H9 (cell line): ENCODE data around the gene BORCS6. TPM values are rescaled to one million over a fixed set of nuclear protein-coding genes. Genes with fewer than 3 reads are reported as not detected.
A peak's percentile ranks its signal among the peaks of the same experiment; 100 is the strongest.

Source experiments
- DNase-seq: peaks from one replicate; pipeline ENCODE4 v3.0.0-alpha.2; 2017
- H2AFZ ChIP-seq: one replicate; pipeline ENCODE4 v1.6.1; 2013; ENCODE audit warnings: mild to moderate bottlenecking, low read length, control low read depth, moderate library complexity
- H2AK5ac ChIP-seq: 2 replicates; pipeline ENCODE4 v1.6.1; 2013; ENCODE audit warnings: low read length, control low read depth, mixed read lengths; ENCODE audit not compliant: insufficient read length
- H2BK120ac ChIP-seq: one replicate; pipeline ENCODE4 v1.6.1; 2013; ENCODE audit warnings: low read depth, mild to moderate bottlenecking, low read length, control low read depth, inconsistent platforms; ENCODE audit not compliant: poor library complexity, severe bottlenecking
- H2BK12ac ChIP-seq: 2 replicates; pipeline ENCODE4 v1.6.1; 2013; ENCODE audit warnings: low read length, control low read depth, mixed read lengths, low read depth; ENCODE audit not compliant: insufficient read length
- H2BK15ac ChIP-seq: 2 replicates; pipeline ENCODE4 v1.6.1; 2013; ENCODE audit warnings: low read depth, low read length, control low read depth
- H2BK20ac ChIP-seq: one replicate; pipeline ENCODE4 v1.6.1; 2013; ENCODE audit warnings: low read depth, mild to moderate bottlenecking, low read length, control low read depth, inconsistent platforms; ENCODE audit not compliant: poor library complexity, severe bottlenecking
- H2BK5ac ChIP-seq: 2 replicates; pipeline ENCODE4 v1.6.1; 2013; ENCODE audit warnings: low read length, control low read depth, mixed read lengths; ENCODE audit not compliant: insufficient read length
- H3K14ac ChIP-seq: 2 replicates; pipeline ENCODE4 v1.6.1; 2013; ENCODE audit warnings: low read length, control low read depth; ENCODE audit not compliant: insufficient read depth
- H3K18ac ChIP-seq: 2 replicates; pipeline ENCODE4 v1.6.1; 2013; ENCODE audit warnings: low read depth, mild to moderate bottlenecking, mixed read lengths, low read length, control low read depth; ENCODE audit not compliant: insufficient read length
- H3K23ac ChIP-seq: 2 replicates; pipeline ENCODE4 v1.6.1; 2013; ENCODE audit warnings: low read length, control low read depth, mixed read lengths, low read depth; ENCODE audit not compliant: insufficient read length
- H3K23me2 ChIP-seq: 2 replicates; pipeline ENCODE4 v1.6.1; 2013; ENCODE audit warnings: low read depth, mild to moderate bottlenecking, mixed read lengths, low read length, control low read depth; ENCODE audit not compliant: insufficient read length, poor library complexity, severe bottlenecking
- H3K27ac ChIP-seq: 2 replicates; pipeline ENCODE4 v1.5.1; 2013; ENCODE audit warnings: low read length, control low read depth, mixed read lengths, low read depth; ENCODE audit not compliant: insufficient read length
- H3K27me3 ChIP-seq: 2 replicates; pipeline ENCODE4 v1.6.1; 2013; ENCODE audit warnings: low read length, control low read depth, inconsistent platforms; ENCODE audit not compliant: insufficient read depth
- H3K4ac ChIP-seq: 2 replicates; pipeline ENCODE4 v1.6.1; 2013; ENCODE audit warnings: low read depth, mild to moderate bottlenecking, control low read depth, inconsistent platforms, low read length, moderate library complexity
- H3K4me1 ChIP-seq: 2 replicates; pipeline ENCODE4 v1.6.1; 2013; ENCODE audit warnings: low read length, control low read depth, inconsistent platforms; ENCODE audit not compliant: insufficient read depth
- H3K4me2 ChIP-seq: 2 replicates; pipeline ENCODE4 v1.6.1; 2013; ENCODE audit warnings: low read length, control low read depth, mixed read lengths; ENCODE audit not compliant: insufficient read length, insufficient read depth
- H3K56ac ChIP-seq: 2 replicates; pipeline ENCODE4 v1.6.1; 2013; ENCODE audit warnings: low read depth, mild to moderate bottlenecking, mixed read lengths, low read length, control low read depth; ENCODE audit not compliant: insufficient read length
- H3K79me1 ChIP-seq: 2 replicates; pipeline ENCODE4 v1.6.1; 2013; ENCODE audit warnings: low read depth, mild to moderate bottlenecking, moderate library complexity, low read length, control low read depth, inconsistent platforms; ENCODE audit not compliant: insufficient read depth, poor library complexity, severe bottlenecking
- H3K79me2 ChIP-seq: 2 replicates; pipeline ENCODE4 v1.6.1; 2013; ENCODE audit warnings: low read length, control low read depth, inconsistent platforms; ENCODE audit not compliant: insufficient read depth
- H3K9ac ChIP-seq: 2 replicates; pipeline ENCODE4 v1.6.1; 2013; ENCODE audit warnings: low read length, control low read depth, mixed read lengths; ENCODE audit not compliant: insufficient read length; ENCODE audit errors: extremely low read depth
- H3K9me3 ChIP-seq: one replicate; pipeline ENCODE4 v1.6.1; 2013; ENCODE audit warnings: low read depth, low read length, inconsistent platforms; ENCODE audit not compliant: control insufficient read depth
- H3T11ph ChIP-seq: one replicate; pipeline ENCODE4 v1.6.1; 2013; ENCODE audit warnings: mild to moderate bottlenecking, low read length, control low read depth, inconsistent platforms
- H4K20me1 ChIP-seq: one replicate; pipeline ENCODE4 v1.6.1; 2013; ENCODE audit not compliant: control insufficient read depth, insufficient read length, insufficient read depth
- H4K5ac ChIP-seq: 2 replicates; pipeline ENCODE4 v1.6.1; 2013; ENCODE audit warnings: low read depth, mild to moderate bottlenecking, mixed read lengths, low read length, control low read depth; ENCODE audit not compliant: insufficient read length
- H4K8ac ChIP-seq: replicated peaks from 2 replicates; pipeline ENCODE4 v1.6.1; 2013; ENCODE audit warnings: low read length, control low read depth, mixed read lengths, low read depth; ENCODE audit not compliant: insufficient read length
- H4K91ac ChIP-seq: 2 replicates; pipeline ENCODE4 v1.6.1; 2013; ENCODE audit warnings: low read depth, mild to moderate bottlenecking, moderate library complexity, mixed read lengths, low read length, control low read depth; ENCODE audit not compliant: insufficient read length
- H3K27ac Mint-ChIP-seq, 3 experiments: 2 replicates in 2 of 3; 3 replicates in 1 of 3; pipeline ENCODE4 v1.8.0; 2020 to 2021; ENCODE audit warnings: mixed read lengths in 3 of 3, mild to moderate bottlenecking in 1 of 3, moderate library complexity in 1 of 3
- H3K27me3 Mint-ChIP-seq: 2 replicates; pipeline ENCODE4 v1.8.0; 2021; ENCODE audit warnings: low read depth, mild to moderate bottlenecking, moderate library complexity, mixed read lengths
- H3K36me3 Mint-ChIP-seq, 3 experiments: 2 replicates in 2 of 3; 3 replicates in 1 of 3; pipeline ENCODE4 v1.8.0; 2020 to 2021; ENCODE audit warnings: low read depth in 3 of 3, mixed read lengths in 3 of 3; ENCODE audit not compliant: insufficient read depth in 1 of 3
- H3K4me1 Mint-ChIP-seq, 2 experiments: 2 replicates each; pipeline ENCODE4 v1.8.0; 2020; ENCODE audit warnings: mixed read lengths in 2 of 2
- H3K4me3 Mint-ChIP-seq, 2 experiments: 2 replicates in 1 of 2; 3 replicates in 1 of 2; pipeline ENCODE4 v1.8.0; 2020 to 2021; ENCODE audit warnings: mild to moderate bottlenecking in 2 of 2, mixed read lengths in 2 of 2, moderate library complexity in 1 of 2
- H3K9me3 Mint-ChIP-seq, 2 experiments: 2 replicates in 1 of 2; 3 replicates in 1 of 2; pipeline ENCODE4 v1.8.0; 2020; ENCODE audit warnings: mild to moderate bottlenecking in 2 of 2, mixed read lengths in 2 of 2, moderate library complexity in 1 of 2
- WGBS: extraction: QIAGEN DNeasy Blood & Tissue Kit; methylation state at CpG from one replicate; pipeline ENCODE4 v1.1.7; 2013; ENCODE audit warnings: missing lambda C conversion rate, low lambda C conversion rate, mixed read lengths; ENCODE audit not compliant: insufficient read length; ENCODE audit errors: extremely low coverage; 5-methylcytosine and 5-hydroxymethylcytosine counted together
- total RNA-seq: library from RNA; stranded (reverse); gene quantifications from 2 replicates; pipeline ENCODE4 v1.2.1, GENCODE V29; 2021
- TF ChIP-seq, protein P1 (sequence below): fragments of 200-600 bp; sonication (generic); conservative IDR thresholded peaks from 3 replicates; pipeline ENCODE4 v1.8.0; 2021; ENCODE audit warnings: antibody characterized with exemption, mild to moderate bottlenecking

The BORCS6 gene
- total RNA-seq, 1 experiment from 2014 or later, result 3.1 TPM

- Histone ChIP-seq H3K79me2 (no peaks in the 10 kb centered on the region), H3K56ac (no peak overlapping the region), H4K8ac (no peak overlapping the region)
Measured at GRCh38 chr17:8176998-8177731, 12.8 kb downstream of the BORCS6 start.

More at GRCh38 chr17:8176998-8177731, 12.8 kb downstream of the BORCS6 start:
- TF ChIP-seq, protein P1, sequence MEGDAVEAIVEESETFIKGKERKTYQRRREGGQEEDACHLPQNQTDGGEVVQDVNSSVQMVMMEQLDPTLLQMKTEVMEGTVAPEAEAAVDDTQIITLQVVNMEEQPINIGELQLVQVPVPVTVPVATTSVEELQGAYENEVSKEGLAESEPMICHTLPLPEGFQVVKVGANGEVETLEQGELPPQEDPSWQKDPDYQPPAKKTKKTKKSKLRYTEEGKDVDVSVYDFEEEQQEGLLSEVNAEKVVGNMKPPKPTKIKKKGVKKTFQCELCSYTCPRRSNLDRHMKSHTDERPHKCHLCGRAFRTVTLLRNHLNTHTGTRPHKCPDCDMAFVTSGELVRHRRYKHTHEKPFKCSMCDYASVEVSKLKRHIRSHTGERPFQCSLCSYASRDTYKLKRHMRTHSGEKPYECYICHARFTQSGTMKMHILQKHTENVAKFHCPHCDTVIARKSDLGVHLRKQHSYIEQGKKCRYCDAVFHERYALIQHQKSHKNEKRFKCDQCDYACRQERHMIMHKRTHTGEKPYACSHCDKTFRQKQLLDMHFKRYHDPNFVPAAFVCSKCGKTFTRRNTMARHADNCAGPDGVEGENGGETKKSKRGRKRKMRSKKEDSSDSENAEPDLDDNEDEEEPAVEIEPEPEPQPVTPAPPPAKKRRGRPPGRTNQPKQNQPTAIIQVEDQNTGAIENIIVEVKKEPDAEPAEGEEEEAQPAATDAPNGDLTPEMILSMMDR, result no peak
- no peaks in the 10 kb centered on the region for H3K27me3 ChIP-seq
- H3K4me3 Mint-ChIP-seq, result peak overlapping the region; percentile 89 to 93
- peak overlapping the region; percentile 76 for H3K18ac ChIP-seq
- no peak overlapping the region for H2AK5ac ChIP-seq
- no peak overlapping the region for H3K27ac ChIP-seq
- no peak for DNase-seq
- H3K79me1 ChIP-seq, result no peaks in the 10 kb centered on the region
- no peaks in the 10 kb centered on the region for H3K9me3 ChIP-seq
- H3K9ac ChIP-seq, result peak overlapping the region; percentile 82
- WGBS, result no CpG with 5 or more reads among the region's 19 CpGs
- no peak overlapping the region for H3T11ph ChIP-seq
- H2AFZ ChIP-seq, result no peak overlapping the region
- peak overlapping the region; percentile 27 to 95 (median 73); a peak in 3 of 7 replicates for H3K27ac Mint-ChIP-seq
- H2BK12ac ChIP-seq, result no peak overlapping the region
- peak overlapping the region; percentile 55 for H3K4me2 ChIP-seq
- H2BK5ac ChIP-seq, result no peak overlapping the region
- H3K4me1 Mint-ChIP-seq, result peaks cover 26 to 28% of the 10 kb centered on the region in 2 experiments
- no peak overlapping the region for H4K5ac ChIP-seq
- H3K36me3 Mint-ChIP-seq, result no peaks in the 10 kb centered on the region; a peak in 1 of 7 replicates
- no peaks in the 10 kb centered on the region for H4K20me1 ChIP-seq
- H3K23me2 ChIP-seq, result peaks cover 10% of the 10 kb centered on the region
- H2BK15ac ChIP-seq, result no peak overlapping the region
- no peaks in the 10 kb centered on the region for H3K27me3 Mint-ChIP-seq
- no peaks in the 10 kb centered on the region; a peak in 1 of 5 replicates for H3K9me3 Mint-ChIP-seq
- H2BK120ac ChIP-seq, result no peak overlapping the region
- peaks cover 5% of the 10 kb centered on the region; the same call in 1 of the 2 replicates for H3K4me1 ChIP-seq
- H4K91ac ChIP-seq, result no peak overlapping the region
- H3K23ac ChIP-seq, result no peak overlapping the region
- no peak overlapping the region for H2BK20ac ChIP-seq
- H3K4ac ChIP-seq, result no peak overlapping the region
- H3K14ac ChIP-seq, result peak overlapping the region; percentile 92; the same call in 1 of the 2 replicates
